K562 (cell line): Measurements from ENCODE around the gene EMX1. TPM values are rescaled to one million over a fixed set of nuclear protein-coding genes. Genes with fewer than 3 reads are reported as not detected.
"Not testable (repeated sequence)": the region's sequence is repeated elsewhere in the genome, so short reads cannot be mapped to it uniquely, and the experiment has no call there.

Experiments used
- ATAC-seq: fragments of 200-7000 bp; cut with Tn5 transposase; 3 replicates; pipeline ENCODE4 v1.9.1; 2020; ENCODE audit warnings: moderate library complexity
- BruUV-seq: library from RNA; stranded (reverse); fragments of 400-500 nt; replicated peaks from 2 replicates; lab custom pipeline; 2021; lab: Mats Ljungman, UMichigan
- CTCF ChIA-PET: fragments of 300-600 bp; formaldehyde crosslinking; extraction: SDS; loops from one replicate; lab custom pipeline; 2021; ENCODE audit warnings: low intra/inter-chr PET ratio; lab: Yijun Ruan, JAX
- POLR2A ChIA-PET: fragments of 300-600, 350-650 bp; sonication (Branson Sonifier 250); formaldehyde crosslinking; extraction: SDS; loops from one replicate; lab custom pipeline; 2021; ENCODE audit warnings: antibody characterized with exemption, inconsistent platforms; lab: Yijun Ruan, JAX
- DNase-seq, 4 experiments: peaks; one replicate each; pipeline versions ENCODE4 v3.0.0 to v3.0.0-alpha.2; 2011 to 2018; ENCODE audit warnings: low spot score in 3 of 4, mixed read lengths in 3 of 4; ENCODE audit errors: extremely low read depth in 1 of 4
- FAIRE-seq: peaks from 2 replicates; lab custom pipeline; 2011; peaks lifted over from hg19 to GRCh38; lab: Jason Lieb, UNC
- H2AFZ ChIP-seq: 2 replicates; pipeline ENCODE4 v1.6.0; 2011; ENCODE audit warnings: low read depth, low read length, control low read depth, inconsistent platforms
- H3K27ac ChIP-seq: fragments of 200-600 bp; 3 replicates; pipeline ENCODE4 v1.8.0; 2011; ENCODE audit warnings: low read depth, mild to moderate bottlenecking, control low read depth, inconsistent platforms, low read length, moderate library complexity, mixed read lengths; ENCODE audit errors: extremely low read depth
- H3K27me3 ChIP-seq, 2 experiments: fragments of 300-600 bp in 1 of 2; 2 replicates in 1 of 2; 3 replicates in 1 of 2; pipeline versions ENCODE4 v1.6.0 to v1.8.0; 2011; ENCODE audit warnings: inconsistent platforms in 2 of 2, low read length in 2 of 2, mild to moderate bottlenecking in 1 of 2, mixed read lengths in 1 of 2, moderate library complexity in 1 of 2; ENCODE audit not compliant: control insufficient read depth in 2 of 2, insufficient read depth in 2 of 2
- H3K36me3 ChIP-seq: fragments of 300-600 bp; 3 replicates; pipeline ENCODE4 v1.8.0; 2011; ENCODE audit warnings: mild to moderate bottlenecking, low read length, inconsistent platforms; ENCODE audit not compliant: control insufficient read depth, insufficient read depth
- H3K4me1 ChIP-seq, 2 experiments: fragments of 200-600 bp in 1 of 2; replicated peaks in 1 of 2; 2 replicates in 1 of 2; 3 replicates in 1 of 2; pipeline versions ENCODE4 v1.5.1 to v1.8.0; 2011; ENCODE audit warnings: inconsistent platforms in 2 of 2, low read length in 2 of 2, mild to moderate bottlenecking in 1 of 2, mixed read lengths in 1 of 2, moderate library complexity in 1 of 2; ENCODE audit not compliant: control insufficient read depth in 2 of 2, insufficient read depth in 2 of 2
- H3K4me2 ChIP-seq: 2 replicates; pipeline ENCODE4 v1.6.1; 2011; ENCODE audit warnings: low read length, control low read depth, inconsistent platforms, mixed read lengths; ENCODE audit not compliant: insufficient read depth
- H3K4me3 ChIP-seq: fragments of 200-600 bp; sonication (generic), shearing (Covaris generic); 2 replicates; pipeline ENCODE4 v1.5.1; 2016; ENCODE audit warnings: control low read depth, inconsistent platforms
- H3K79me2 ChIP-seq: fragments of 200-600 bp; 3 replicates; pipeline ENCODE4 v1.8.0; 2011; ENCODE audit warnings: low read length, inconsistent platforms; ENCODE audit not compliant: control insufficient read depth, insufficient read depth
- H3K9ac ChIP-seq, 2 experiments: 2 replicates each; pipeline versions ENCODE4 v1.6.0 to v1.6.1; 2011; ENCODE audit warnings: low read depth in 2 of 2, low read length in 2 of 2, control low read depth in 1 of 2, inconsistent platforms in 1 of 2, mild to moderate bottlenecking in 1 of 2, mixed read lengths in 1 of 2; ENCODE audit not compliant: insufficient read depth in 1 of 2
- H3K9me1 ChIP-seq: one replicate; pipeline ENCODE4 v1.6.0; 2011; ENCODE audit warnings: inconsistent platforms, mild to moderate bottlenecking, low read length, moderate library complexity; ENCODE audit not compliant: control insufficient read depth, insufficient read depth
- H3K9me3 ChIP-seq: replicated peaks from 2 replicates; pipeline ENCODE4 v1.5.1; 2011; ENCODE audit warnings: low read depth, low read length, inconsistent platforms; ENCODE audit not compliant: control insufficient read depth, insufficient read depth
- H4K20me1 ChIP-seq: replicated peaks from 2 replicates; pipeline ENCODE4 v1.6.1; 2011; ENCODE audit warnings: low read length, inconsistent platforms, mixed read lengths; ENCODE audit not compliant: control insufficient read depth, insufficient read depth
- CEBPB ChIP-seq: fragments of 450-650 bp; IDR thresholded peaks from 2 replicates; pipeline ENCODE4 v1.6.1; 2016; ENCODE audit warnings: missing genetic modification characterization, missing compliant biosample characterization
- FOXM1 ChIP-seq, 2 experiments: fragments of 450-650 bp in 1 of 2; sonication (generic) in 1 of 2; formaldehyde crosslinking in 1 of 2; IDR thresholded peaks; 2 replicates each; pipeline versions ENCODE4 v1.6.1 to v1.9.0; 2017 to 2022; ENCODE audit warnings: low read depth in 2 of 2, mild to moderate bottlenecking in 2 of 2, missing genetic modification reagents in 1 of 2, moderate library complexity in 1 of 2
- PBX2 ChIP-seq, 2 experiments: IDR thresholded peaks in 1 of 2; conservative IDR thresholded peaks in 1 of 2; 2 replicates each; pipeline ENCODE4 v1.6.1; 2016; ENCODE audit warnings: low read depth in 2 of 2, mild to moderate bottlenecking in 1 of 2, missing compliant biosample characterization in 1 of 2, missing genetic modification characterization in 1 of 2, moderate library complexity in 1 of 2
- RNF219 ChIP-seq: fragments of 250-450 bp; sonication (Bioruptor Pico); IDR thresholded peaks from 2 replicates; pipeline ENCODE4 v1.5.0; 2022; ENCODE audit warnings: mild to moderate bottlenecking
- ZNF277 ChIP-seq: fragments of 250-450 bp; sonication (Bioruptor Pico); IDR thresholded peaks from 2 replicates; pipeline ENCODE4 v1.8.0; 2022; ENCODE audit warnings: inconsistent platforms, mild to moderate bottlenecking, moderate library complexity, borderline replicate concordance
- WGBS: fragments of 100-300 bp; shearing (Covaris generic); methylation state at CpG from one replicate; pipeline ENCODE4 v1.1.6; 2016; ENCODE audit warnings: low coverage, mixed read lengths; ENCODE audit not compliant: insufficient coverage; ENCODE audit errors: missing lambda C conversion rate; 5-methylcytosine and 5-hydroxymethylcytosine counted together
- in situ Hi-C: fragments of 300-500 bp; cut with MboI; formaldehyde crosslinking; loops from 4 replicates; pipeline ENCODE4 v1.15.0; 2018; ENCODE audit warnings: inconsistent platforms, mixed read lengths
- intact Hi-C: fragments of 100-400 bp; cut with micrococcal nuclease; formaldehyde crosslinking; loops from 2 replicates; pipeline ENCODE4 v1.14.2; 2022
- polyA plus RNA-seq, 8 experiments: library from polyadenylated mRNA; depleted of rRNA in 4 of 8; stranded (reverse) in 5 of 8; unstranded in 3 of 8; fragments of >200 nt; fragmentation: Nextera tagmentation in 2 of 8; fragmentation: Illumina TruSeq in 1 of 8; extraction: Ambion mirVana in 2 of 8; extraction: Trizol in 1 of 8; gene quantifications; 2 replicates each; pipeline versions ENCODE4 v1.2.1 to v1.2.3, GENCODE V29; 2011 to 2014; ENCODE audit warnings: inconsistent platforms in 1 of 8, missing spikeins in 1 of 8
- total RNA-seq, 7 experiments: library from RNA; depleted of rRNA in 6 of 7; stranded (reverse); fragments of >200 nt in 6 of 7; fragmentation: Illumina TruSeq in 2 of 7; extraction: Trizol in 2 of 7; gene quantifications; 2 replicates each; pipeline versions ENCODE4 v1.2.1 to v1.2.3, GENCODE V29; 2011 to 2021; ENCODE audit warnings: low replicate concordance in 1 of 7

The EMX1 gene
- total and polyA plus RNA-seq, 9 of the 15 experiments (the other 6 are each of a cell fraction or from before 2014, with no cell fraction given): 0.10 to 0.32 (median 0.21) TPM; not detected in 6

- H3K4me3 ChIP-seq, H3K4me2 ChIP-seq, H3K79me2 ChIP-seq, H3K9ac ChIP-seq, H3K9me1 ChIP-seq, BruUV-seq, CTCF ChIA-PET, H3K4me1 ChIP-seq, FAIRE-seq, H3K27ac ChIP-seq, intact Hi-C loops, H2AFZ ChIP-seq, H4K20me1 ChIP-seq, ATAC-seq, in situ Hi-C loops, DNase-seq, H3K9me3 ChIP-seq, H3K36me3 ChIP-seq: not testable (repeated sequence)
- POLR2A ChIA-PET: interaction anchor here (0.6 to 1.5 kb wide), 2 partner anchors 8 to 63 kb away, joined by 3 read pairs; no protein-coding TSS in a partner anchor
- 3% methylated on average over 8 of the region's 13 CpGs for WGBS
- peaks cover 9 to 13% of the 10 kb centered on the region in 2 experiments for H3K27me3 ChIP-seq
- peak; percentile 50; the same call in 1 of the 2 replicates for TF ChIP-seq CEBPB (tag)
These were observed 9.9 kb upstream of the EMX1 start for GRCh38 chr2:72907369-72907768.

GRCh38 chr2:72908741-72909140 lies 8.6 kb upstream of the EMX1 start:
- Histone ChIP-seq H3K9me3 (no peaks in the 10 kb centered on the region; the same call in 1 of the 2 replicates), H3K4me3 (no peak overlapping the region), H3K36me3 (no peaks in the 10 kb centered on the region), H3K79me2 (no peaks in the 10 kb centered on the region), H3K27me3 (peaks cover 14 to 16% of the 10 kb centered on the region in 2 experiments), H3K27ac (no peak overlapping the region), H3K4me1 (no peaks in the 10 kb centered on the region), H3K9me1 (no peaks in the 10 kb centered on the region), H3K4me2 (no peak overlapping the region), H4K20me1 (0 out of 2 replicates have a peak, but pooled peaks cover 3% of the 10 kb centered on the region), H3K9ac (no peak overlapping the region), H2AFZ (no peak overlapping the region)
- FAIRE-seq: no peak
- in situ Hi-C loops (no loop called here), intact Hi-C loops (no loop called here)
- no peak for ATAC-seq
- ChIA-PET POLR2A (no interaction called here), CTCF (no interaction called here)
- BruUV-seq: no TSS peak
- DNase-seq: no peak
- WGBS: 0% methylated on average over 3 of the region's 3 CpGs
- TF ChIP-seq PBX2 (CRISPR knock-in tag; IDR thresholded peaks at IDR 0.05; ENCODE audit: low read depth) (no peak), PBX2 (tag; conservative IDR thresholded peaks at IDR 0.05; ENCODE audit: low read depth) (no peak), FOXM1 (IDR thresholded peaks at IDR 0.05; ENCODE audit: low read depth) (no peak), FOXM1 (CRISPR knock-in tag; IDR thresholded peaks at IDR 0.05; ENCODE audit: low read depth) (no peak), ZNF277 (CRISPR knock-in tag) (no peak), RNF219 (no peak)
